Neural crest cell (in vitro differentiated cells): ENCODE measurements around the gene NPAS3. TPM values are rescaled to one million over a fixed set of nuclear protein-coding genes. Genes with fewer than 3 reads are reported as not detected.

Experiments used
- DNase-seq: peaks from one replicate; pipeline ENCODE4 v3.0.0; 2021; ENCODE audit warnings: low read depth, mixed read lengths, low spot score
- H3K27ac Mint-ChIP-seq: one replicate; pipeline ENCODE4 v1.8.0; 2021; ENCODE audit warnings: mild to moderate bottlenecking, mixed read lengths; ENCODE audit not compliant: unreplicated experiment
- H3K27me3 Mint-ChIP-seq: 2 replicates; pipeline ENCODE4 v1.8.0; 2021; ENCODE audit warnings: low read depth, mild to moderate bottlenecking, mixed read lengths
- H3K36me3 Mint-ChIP-seq: 2 replicates; pipeline ENCODE4 v1.8.0; 2021; ENCODE audit warnings: low read depth, mild to moderate bottlenecking, mixed read lengths
- H3K4me1 Mint-ChIP-seq: 2 replicates; pipeline ENCODE4 v1.8.0; 2021; ENCODE audit warnings: mixed read lengths
- H3K4me3 Mint-ChIP-seq: one replicate; pipeline ENCODE4 v1.8.0; 2021; ENCODE audit warnings: mild to moderate bottlenecking, mixed read lengths
- H3K9me3 Mint-ChIP-seq: 2 replicates; pipeline ENCODE4 v1.8.0; 2021; ENCODE audit warnings: mixed read lengths
- total RNA-seq: library from RNA; stranded (reverse); gene quantifications from 2 replicates; pipeline ENCODE4 v1.2.1, GENCODE V29; 2021
- TF ChIP-seq, protein P1 (sequence below): fragments of 200-600 bp; sonication (generic); conservative IDR thresholded peaks from 2 replicates; pipeline ENCODE4 v1.5.0; 2021; ENCODE audit warnings: antibody characterized with exemption, mild to moderate bottlenecking

The NPAS3 gene
- total RNA-seq, 1 donor from 2014 or later: 18.2 TPM

DNA sequence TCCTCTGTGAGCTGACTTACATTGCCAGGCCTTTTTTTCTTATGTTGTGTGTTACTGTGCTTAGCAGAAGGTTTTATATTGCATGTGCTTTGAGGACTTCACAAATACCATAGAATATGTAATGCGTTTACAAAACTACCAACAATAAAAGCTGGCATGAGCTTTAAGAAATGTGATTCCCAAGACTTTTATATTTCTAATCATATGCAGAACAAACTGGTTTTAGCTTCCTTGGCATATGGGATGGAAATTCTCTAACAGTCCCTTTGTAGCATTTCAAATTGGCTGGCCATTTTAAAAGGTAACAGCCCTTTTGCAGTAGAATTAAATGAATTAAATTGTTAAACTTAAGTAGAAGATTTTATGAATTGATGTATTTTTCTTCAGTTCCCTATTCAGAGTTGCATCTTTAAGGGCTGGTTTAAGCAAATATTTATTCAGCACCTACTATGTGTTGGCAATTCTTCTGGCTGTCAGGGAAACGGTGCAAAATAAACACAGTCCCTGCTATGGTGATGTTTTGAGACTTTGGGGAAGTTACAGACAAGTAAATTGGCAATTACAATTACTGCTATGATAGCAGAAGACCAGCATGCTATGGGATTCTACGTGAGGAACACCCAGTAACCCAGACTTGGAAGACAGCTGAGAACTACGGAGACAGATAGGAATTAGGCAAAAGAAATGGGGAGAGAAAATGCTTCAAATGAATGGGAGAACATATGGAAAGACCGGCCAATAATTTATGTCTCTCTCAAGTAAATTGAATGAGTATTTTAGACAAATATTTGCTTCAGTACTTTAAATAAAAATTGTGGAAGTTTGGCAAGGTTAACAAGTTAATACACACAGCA lies 565.8 kb downstream of the NPAS3 start:
- no peak for DNase-seq
- Mint-ChIP-seq H3K36me3 (peaks cover 4% of the 10 kb centered on the region), H3K4me1 (peaks cover 37% of the 10 kb centered on the region), H3K27ac (no peak overlapping the region), H3K4me3 (no peak overlapping the region), H3K9me3 (no peaks in the 10 kb centered on the region), H3K27me3 (no peaks in the 10 kb centered on the region)
- TF ChIP-seq, protein P1, sequence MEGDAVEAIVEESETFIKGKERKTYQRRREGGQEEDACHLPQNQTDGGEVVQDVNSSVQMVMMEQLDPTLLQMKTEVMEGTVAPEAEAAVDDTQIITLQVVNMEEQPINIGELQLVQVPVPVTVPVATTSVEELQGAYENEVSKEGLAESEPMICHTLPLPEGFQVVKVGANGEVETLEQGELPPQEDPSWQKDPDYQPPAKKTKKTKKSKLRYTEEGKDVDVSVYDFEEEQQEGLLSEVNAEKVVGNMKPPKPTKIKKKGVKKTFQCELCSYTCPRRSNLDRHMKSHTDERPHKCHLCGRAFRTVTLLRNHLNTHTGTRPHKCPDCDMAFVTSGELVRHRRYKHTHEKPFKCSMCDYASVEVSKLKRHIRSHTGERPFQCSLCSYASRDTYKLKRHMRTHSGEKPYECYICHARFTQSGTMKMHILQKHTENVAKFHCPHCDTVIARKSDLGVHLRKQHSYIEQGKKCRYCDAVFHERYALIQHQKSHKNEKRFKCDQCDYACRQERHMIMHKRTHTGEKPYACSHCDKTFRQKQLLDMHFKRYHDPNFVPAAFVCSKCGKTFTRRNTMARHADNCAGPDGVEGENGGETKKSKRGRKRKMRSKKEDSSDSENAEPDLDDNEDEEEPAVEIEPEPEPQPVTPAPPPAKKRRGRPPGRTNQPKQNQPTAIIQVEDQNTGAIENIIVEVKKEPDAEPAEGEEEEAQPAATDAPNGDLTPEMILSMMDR: no peak

GRCh38 chr14:33505266-33505962 lies 566.7 kb downstream of the NPAS3 start:
- H3K9me3 Mint-ChIP-seq: no peaks in the 10 kb centered on the region
- no peaks in the 10 kb centered on the region for H3K27me3 Mint-ChIP-seq
- no peak for DNase-seq
- H3K36me3 Mint-ChIP-seq: peaks cover 4% of the 10 kb centered on the region
- H3K27ac Mint-ChIP-seq: no peak overlapping the region
- TF ChIP-seq, protein P1: no peak
- H3K4me3 Mint-ChIP-seq: no peak overlapping the region
- H3K4me1 Mint-ChIP-seq: peaks cover 37% of the 10 kb centered on the region

DNA sequence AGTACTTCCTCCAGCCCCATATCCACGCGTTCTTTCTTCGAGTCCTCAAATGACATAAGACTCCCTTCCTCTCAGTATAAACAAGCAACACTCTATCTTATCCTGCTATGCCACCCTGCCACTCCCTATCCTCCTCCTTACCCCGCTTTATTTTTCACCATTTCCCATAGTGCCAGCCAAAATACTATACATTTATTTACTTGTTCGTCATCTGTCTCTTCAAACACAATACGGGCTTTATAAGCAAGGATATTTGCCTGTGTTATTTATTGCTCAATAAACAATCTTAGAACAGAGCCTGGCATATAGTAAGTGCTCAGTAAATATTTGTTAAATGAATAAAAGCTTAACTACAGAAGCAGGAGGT lies 567.3 kb downstream of the NPAS3 start:
- no peak overlapping the region for H3K4me3 Mint-ChIP-seq
- DNase-seq: no peak
- H3K36me3 Mint-ChIP-seq: peaks cover 4% of the 10 kb centered on the region
- TF ChIP-seq, protein P1: no peak
- H3K27me3 Mint-ChIP-seq: no peaks in the 10 kb centered on the region
- H3K4me1 Mint-ChIP-seq: peaks cover 38% of the 10 kb centered on the region
- H3K27ac Mint-ChIP-seq: no peak overlapping the region
- no peaks in the 10 kb centered on the region for H3K9me3 Mint-ChIP-seq

DNA sequence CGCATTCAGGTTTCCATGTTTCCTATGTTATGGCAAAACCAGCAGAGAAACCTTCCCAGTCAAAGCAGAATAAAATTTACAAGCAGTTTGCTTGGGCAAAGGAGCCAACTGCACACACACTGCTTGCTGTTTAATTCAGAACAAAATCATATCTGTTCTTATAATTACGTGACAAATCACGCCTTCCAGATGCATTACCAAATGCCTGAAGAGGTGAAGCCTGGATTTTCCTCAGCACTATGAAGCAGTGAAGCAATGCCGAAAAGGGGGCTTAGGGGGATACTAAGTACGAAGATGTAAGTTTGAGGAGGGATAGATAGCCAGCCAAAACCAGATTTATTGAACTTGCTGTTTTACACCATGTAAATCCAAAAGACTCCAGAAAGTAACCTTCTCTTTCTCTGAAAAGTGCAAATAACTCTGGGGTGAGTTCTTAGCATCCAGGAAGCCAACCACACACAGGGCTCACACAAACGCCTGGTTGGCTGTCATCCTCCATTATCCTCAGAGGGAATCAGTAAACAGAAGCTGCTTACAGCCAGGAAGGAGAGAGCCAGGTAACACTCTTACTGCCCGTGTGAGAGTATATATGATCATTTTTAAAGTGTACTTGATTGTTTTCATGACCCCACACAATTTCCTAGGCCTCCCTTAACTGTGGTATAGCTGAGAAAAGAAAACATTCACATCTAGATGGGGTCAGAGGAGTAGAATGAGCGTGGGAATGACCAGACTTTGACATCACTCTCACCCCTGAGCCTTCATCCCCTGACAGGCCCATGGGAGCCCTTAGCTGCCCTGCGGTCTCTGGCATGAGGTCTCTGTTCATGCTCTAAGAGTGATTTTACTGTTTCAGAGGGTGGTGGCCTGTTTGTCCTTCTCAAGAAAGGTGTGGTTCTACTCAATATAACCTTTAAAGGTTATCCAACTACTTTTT lies 569.7 kb downstream of the NPAS3 start:
- TF ChIP-seq, protein P1: no peak
- Mint-ChIP-seq H3K4me3 (no peak overlapping the region), H3K36me3 (peaks cover 4% of the 10 kb centered on the region), H3K27me3 (no peaks in the 10 kb centered on the region), H3K27ac (no peak overlapping the region), H3K4me1 (peaks cover 57% of the 10 kb centered on the region), H3K9me3 (no peaks in the 10 kb centered on the region)
- no peak for DNase-seq

- Mint-ChIP-seq H3K4me3 (no peak overlapping the region), H3K9me3 (no peaks in the 10 kb centered on the region), H3K27me3 (no peaks in the 10 kb centered on the region), H3K4me1 (peaks cover 57% of the 10 kb centered on the region), H3K27ac (no peak overlapping the region), H3K36me3 (peaks cover 4% of the 10 kb centered on the region)
- DNase-seq: no peak
- TF ChIP-seq, protein P1: no peak
Observed at GRCh38 chr14:33509454-33509853, 570.8 kb downstream of the NPAS3 start.
